Osteocyte (in vitro differentiated cells): ENCODE results near the gene PLXNC1. TPM values are rescaled to one million over a fixed set of nuclear protein-coding genes. Genes with fewer than 3 reads are reported as not detected.

Source experiments
- DNase-seq: peaks from one replicate; pipeline ENCODE4 v3.0.0; 2021; ENCODE audit warnings: mixed read lengths; ENCODE audit not compliant: unreplicated experiment; ENCODE audit errors: extremely low spot score
- H3K27ac Mint-ChIP-seq: one replicate; pipeline ENCODE4 v1.8.0; 2021; ENCODE audit warnings: mild to moderate bottlenecking, mixed read lengths; ENCODE audit not compliant: unreplicated experiment
- H3K27me3 Mint-ChIP-seq: one replicate; pipeline ENCODE4 v1.8.0; 2021; ENCODE audit warnings: mixed read lengths; ENCODE audit not compliant: unreplicated experiment
- H3K36me3 Mint-ChIP-seq: one replicate; pipeline ENCODE4 v1.8.0; 2021; ENCODE audit warnings: mixed read lengths; ENCODE audit not compliant: unreplicated experiment
- H3K4me1 Mint-ChIP-seq: one replicate; pipeline ENCODE4 v1.8.0; 2021; ENCODE audit warnings: mixed read lengths; ENCODE audit not compliant: unreplicated experiment
- H3K4me3 Mint-ChIP-seq: one replicate; pipeline ENCODE4 v1.8.0; 2021; ENCODE audit warnings: mild to moderate bottlenecking, moderate library complexity, mixed read lengths; ENCODE audit not compliant: unreplicated experiment
- H3K9me3 Mint-ChIP-seq: one replicate; pipeline ENCODE4 v1.8.0; 2021; ENCODE audit warnings: mixed read lengths; ENCODE audit not compliant: unreplicated experiment
- CTCF ChIP-seq: fragments of 200-600 bp; sonication (generic); IDR thresholded peaks from 2 replicates; pipeline ENCODE4 v1.5.0; 2021; ENCODE audit warnings: antibody characterized with exemption, mild to moderate bottlenecking, moderate library complexity
- total RNA-seq: library from RNA; stranded (reverse); gene quantifications from 2 replicates; pipeline ENCODE4 v1.2.1, GENCODE V29; 2021

The PLXNC1 gene
- total RNA-seq, 1 donor from 2014 or later: 0.32 TPM

GRCh38 chr12:94280063-94280462 is 131.7 kb downstream of the PLXNC1 start:
- no peaks in the 10 kb centered on the region for H3K4me1 Mint-ChIP-seq
- DNase-seq: no peak
- H3K27me3 Mint-ChIP-seq: peaks cover 16% of the 10 kb centered on the region
- no peaks in the 10 kb centered on the region for H3K36me3 Mint-ChIP-seq
- H3K4me3 Mint-ChIP-seq: no peak overlapping the region
- no peak overlapping the region for H3K27ac Mint-ChIP-seq
- no peaks in the 10 kb centered on the region for H3K9me3 Mint-ChIP-seq
- TF ChIP-seq CTCF: no peak

- Mint-ChIP-seq H3K27me3 (peaks cover 16% of the 10 kb centered on the region), H3K36me3 (no peaks in the 10 kb centered on the region), H3K4me1 (no peaks in the 10 kb centered on the region), H3K9me3 (no peaks in the 10 kb centered on the region), H3K27ac (no peak overlapping the region), H3K4me3 (no peak overlapping the region)
- no peak for DNase-seq
- TF ChIP-seq CTCF: no peak
Observed at GRCh38 chr12:94282675-94283074, 134.3 kb downstream of the PLXNC1 start.

- no peaks in the 10 kb centered on the region for H3K36me3 Mint-ChIP-seq
- no peak for DNase-seq
- H3K4me3 Mint-ChIP-seq: no peak overlapping the region
- no peaks in the 10 kb centered on the region for H3K9me3 Mint-ChIP-seq
- H3K27ac Mint-ChIP-seq: no peak overlapping the region
- H3K4me1 Mint-ChIP-seq: peaks cover under 1% of the 10 kb centered on the region
- peaks cover 16% of the 10 kb centered on the region for H3K27me3 Mint-ChIP-seq
- TF ChIP-seq CTCF: no peak
Observed at GRCh38 chr12:94284046-94284445, 135.7 kb downstream of the PLXNC1 start.

- Mint-ChIP-seq H3K4me3 (no peak overlapping the region), H3K27ac (no peak overlapping the region), H3K4me1 (peaks cover 8% of the 10 kb centered on the region), H3K27me3 (peaks cover 16% of the 10 kb centered on the region), H3K36me3 (no peaks in the 10 kb centered on the region), H3K9me3 (no peaks in the 10 kb centered on the region)
- DNase-seq: no peak
- no peak for TF ChIP-seq CTCF
Observed at GRCh38 chr12:94284859-94285258, 136.5 kb downstream of the PLXNC1 start.

- Mint-ChIP-seq H3K27ac (no peak overlapping the region), H3K27me3 (peaks cover 16% of the 10 kb centered on the region), H3K4me1 (peaks cover 15% of the 10 kb centered on the region), H3K9me3 (no peaks in the 10 kb centered on the region), H3K36me3 (no peaks in the 10 kb centered on the region), H3K4me3 (no peak overlapping the region)
- TF ChIP-seq CTCF: no peak
- no peak for DNase-seq
Observed at GRCh38 chr12:94285943-94286582, 137.7 kb downstream of the PLXNC1 start.
